Muscle of leg (tissue), 11 donors: ENCODE measurements around the gene RACGAP1. TPM values are rescaled to one million over a fixed set of nuclear protein-coding genes. Genes with fewer than 3 reads are reported as not detected.
A peak's percentile ranks its signal among the peaks of the same experiment; 100 is the strongest.

ENCODE experiments used
- DNase-seq: peaks from one replicate; pipeline ENCODE4 v3.0.0; 2013
- H3K27ac ChIP-seq: one replicate; pipeline ENCODE4 v1.5.1; 2013; ENCODE audit warnings: mild to moderate bottlenecking, low read length, control low read depth
- H3K27me3 ChIP-seq: one replicate; pipeline ENCODE4 v1.6.1; 2013; ENCODE audit warnings: low read length; ENCODE audit not compliant: control insufficient read depth, insufficient read depth
- H3K36me3 ChIP-seq: one replicate; pipeline ENCODE4 v1.6.1; 2013; ENCODE audit warnings: low read length; ENCODE audit not compliant: control insufficient read depth, insufficient read depth
- H3K4me1 ChIP-seq: one replicate; pipeline ENCODE4 v1.6.1; 2013; ENCODE audit warnings: low read length; ENCODE audit not compliant: control insufficient read depth, insufficient read depth
- H3K4me3 ChIP-seq: one replicate; pipeline ENCODE4 v1.5.1; 2013; ENCODE audit warnings: low read length, control low read depth
- H3K9me3 ChIP-seq: replicated peaks from 2 replicates; pipeline ENCODE4 v1.6.1; 2013; ENCODE audit warnings: low read depth, low read length; ENCODE audit not compliant: control insufficient read depth
- whole genome bisulfite sequencing: methylation state at CpG from one replicate; pipeline ENCODE4 v1.1.5; 2013; ENCODE audit warnings: missing lambda C conversion rate; ENCODE audit not compliant: insufficient coverage; 5-methylcytosine and 5-hydroxymethylcytosine counted together
- polyA plus RNA-seq, 8 donors: library from polyadenylated mRNA; unstranded; fragments of 120-200 nt; gene quantifications; one replicate each; pipeline versions ENCODE4 v1.2.1 to v1.2.3, GENCODE V29; 2013; ENCODE audit warnings: inconsistent platforms in 1 of 8, low replicate concordance in 1 of 8; ENCODE audit not compliant: insufficient read length in 8 of 8, insufficient read depth in 1 of 8
- total RNA-seq: library from RNA; stranded (reverse); fragments of 120-200 nt; gene quantifications from one replicate; pipeline ENCODE4 v1.2.4, GENCODE V29; 2013

The RACGAP1 gene
- total and polyA plus RNA-seq, 9 donors = 21.3 to 40.7 (median 28.8) TPM

DNA sequence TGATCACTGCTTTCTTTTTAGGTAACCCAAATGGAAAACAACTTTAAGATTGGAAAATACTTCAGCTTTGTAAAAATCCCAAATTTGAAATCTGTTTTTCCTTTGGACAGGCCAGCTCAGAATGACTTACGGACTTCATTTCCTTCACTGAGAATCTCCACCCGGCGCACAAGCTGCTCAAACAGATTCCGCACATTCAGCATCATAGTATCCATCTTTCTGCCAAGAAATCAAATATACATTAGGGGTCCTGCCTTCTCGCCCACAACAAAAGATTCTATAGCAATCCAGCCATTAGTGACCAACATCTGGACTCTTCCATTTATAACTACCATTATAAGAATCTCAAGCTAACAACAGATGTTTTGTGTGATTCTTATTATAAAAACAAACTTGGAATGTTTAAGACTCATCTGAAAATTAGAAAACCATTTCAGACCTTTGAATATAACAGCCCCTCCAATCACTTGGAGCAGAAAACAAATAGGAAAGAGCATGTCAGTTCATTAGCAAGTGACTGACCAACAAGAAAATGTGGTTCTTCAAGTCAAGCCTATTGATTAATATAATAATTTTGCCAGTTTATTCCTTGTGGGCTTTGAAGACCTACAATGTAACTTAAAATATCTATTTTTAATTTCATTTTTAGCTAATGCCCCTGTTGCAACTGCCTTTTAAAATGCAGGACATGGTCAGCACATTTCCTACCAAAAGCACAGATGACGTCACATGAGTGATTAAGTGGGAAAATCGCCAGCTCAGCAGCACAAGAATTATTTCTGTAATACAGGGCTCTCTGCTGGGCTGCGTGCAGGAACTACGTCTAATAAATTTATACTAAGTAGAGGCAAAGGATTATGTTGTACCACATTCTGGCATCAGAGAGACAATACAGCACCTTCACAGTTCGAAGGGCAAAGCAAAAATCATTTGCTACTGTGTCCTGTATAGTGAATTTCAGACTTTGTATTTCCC, 8.5 kb downstream of the RACGAP1 start:
- no peaks in the 10 kb centered on the region for H3K9me3 ChIP-seq
- no peaks in the 10 kb centered on the region for H3K27me3 ChIP-seq
- peak overlapping the region; percentile 91 for H3K27ac ChIP-seq
- peaks cover 7% of the 10 kb centered on the region for H3K4me1 ChIP-seq
- H3K4me3 ChIP-seq = no peak overlapping the region
- WGBS = 26% methylated on average over 5 of the region's 10 CpGs
- H3K36me3 ChIP-seq = peaks cover 6% of the 10 kb centered on the region
- peak; percentile 95 for DNase-seq

DNA sequence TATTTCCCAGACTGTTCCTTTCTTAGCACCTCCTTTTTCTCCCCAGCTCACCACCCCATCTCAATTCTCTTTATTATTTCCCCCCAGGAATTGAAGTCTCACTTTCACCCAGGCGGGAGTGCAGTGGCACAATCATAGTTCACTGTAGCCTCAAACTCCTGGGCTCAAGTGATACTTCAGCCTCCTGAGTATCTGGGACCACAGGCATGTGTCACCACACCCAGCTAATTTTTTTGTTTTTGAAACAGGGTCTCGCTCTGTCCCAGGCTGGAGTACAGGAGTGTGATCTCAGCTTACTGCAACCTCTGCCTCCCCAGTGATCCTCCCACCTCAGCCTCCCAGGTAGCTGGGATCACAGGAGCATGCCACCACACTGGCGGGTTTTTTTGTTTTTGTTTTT, 11.0 kb downstream of the RACGAP1 start:
- Histone ChIP-seq H3K27me3 (no peaks in the 10 kb centered on the region), H3K9me3 (no peaks in the 10 kb centered on the region), H3K36me3 (peaks cover 6% of the 10 kb centered on the region), H3K4me1 (peaks cover 5% of the 10 kb centered on the region), H3K4me3 (no peak overlapping the region), H3K27ac (no peak overlapping the region)
- no peak for DNase-seq
- 89% methylated on average over 2 of the region's 3 CpGs for WGBS

- no peaks in the 10 kb centered on the region for H3K9me3 ChIP-seq
- 66% methylated on average over 2 of the region's 2 CpGs for WGBS
- H3K4me3 ChIP-seq = no peak overlapping the region
- H3K36me3 ChIP-seq = peaks cover 6% of the 10 kb centered on the region
- H3K27me3 ChIP-seq = no peaks in the 10 kb centered on the region
- peaks cover 5% of the 10 kb centered on the region for H3K4me1 ChIP-seq
- H3K27ac ChIP-seq = no peak overlapping the region
- no peak for DNase-seq
These were observed 11.7 kb downstream of the RACGAP1 start for GRCh38 chr12:50013361-50014147.

DNA sequence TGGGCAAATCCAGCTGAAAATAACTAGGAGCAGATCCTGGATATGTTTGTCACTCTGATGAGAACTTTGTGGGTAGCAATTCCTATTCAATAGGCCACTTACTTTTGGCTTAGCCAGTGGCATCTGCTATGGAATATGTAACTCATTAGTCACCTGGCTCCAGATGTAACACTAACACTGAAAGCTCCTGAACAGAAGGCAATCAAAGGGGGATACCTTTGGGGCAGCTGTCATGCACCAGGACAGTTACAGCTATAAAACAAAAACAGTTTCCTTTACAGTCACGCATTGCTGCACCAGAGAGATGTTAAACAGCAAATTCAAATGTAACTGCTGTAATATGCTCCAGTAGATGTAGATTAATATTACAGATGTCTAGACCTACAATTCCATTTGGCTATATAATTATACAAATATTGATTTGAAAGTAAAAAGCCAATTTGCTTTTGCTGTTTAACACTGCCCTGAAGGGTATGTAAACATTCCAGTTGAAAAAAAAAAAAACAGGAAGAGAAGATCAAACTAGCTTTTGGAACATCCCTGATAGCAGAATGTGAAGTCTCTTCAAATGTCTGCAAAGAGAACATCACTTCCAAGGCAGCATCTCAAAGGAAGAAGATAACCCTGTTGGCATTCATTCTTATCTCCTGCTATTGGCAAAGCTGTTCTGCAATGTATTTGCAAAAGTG, 18.4 kb downstream of the RACGAP1 start:
- no peak overlapping the region for H3K4me3 ChIP-seq
- H3K27me3 ChIP-seq = no peaks in the 10 kb centered on the region
- no peaks in the 10 kb centered on the region for H3K9me3 ChIP-seq
- DNase-seq = peak; percentile 22
- WGBS = no CpG with 5 or more reads among the region's 1 CpG
- H3K4me1 ChIP-seq = no peaks in the 10 kb centered on the region
- peaks cover 13% of the 10 kb centered on the region for H3K36me3 ChIP-seq
- no peak overlapping the region for H3K27ac ChIP-seq

GRCh38 chr12:50006280-50006679, 19.0 kb downstream of the RACGAP1 start:
- no peak overlapping the region for H3K4me3 ChIP-seq

GRCh38 chr12:50005175-50005574, 20.1 kb downstream of the RACGAP1 start:
- H3K36me3 ChIP-seq = peaks cover 25% of the 10 kb centered on the region
- no peaks in the 10 kb centered on the region for H3K4me1 ChIP-seq
- no peak overlapping the region for H3K27ac ChIP-seq
- H3K27me3 ChIP-seq = no peaks in the 10 kb centered on the region
- no peaks in the 10 kb centered on the region for H3K9me3 ChIP-seq
- WGBS = no CpG with 5 or more reads among the region's 3 CpGs
- DNase-seq = peak; percentile 38
- H3K4me3 ChIP-seq = no peak overlapping the region

More at GRCh38 chr12:50006280-50006679, 19.0 kb downstream of the RACGAP1 start:
- WGBS = 88% methylated on average over 4 of the region's 7 CpGs
- no peak for DNase-seq
- no peak overlapping the region for H3K27ac ChIP-seq
- H3K9me3 ChIP-seq = no peaks in the 10 kb centered on the region
- peaks cover 17% of the 10 kb centered on the region for H3K36me3 ChIP-seq
- no peaks in the 10 kb centered on the region for H3K4me1 ChIP-seq
- no peaks in the 10 kb centered on the region for H3K27me3 ChIP-seq

DNA sequence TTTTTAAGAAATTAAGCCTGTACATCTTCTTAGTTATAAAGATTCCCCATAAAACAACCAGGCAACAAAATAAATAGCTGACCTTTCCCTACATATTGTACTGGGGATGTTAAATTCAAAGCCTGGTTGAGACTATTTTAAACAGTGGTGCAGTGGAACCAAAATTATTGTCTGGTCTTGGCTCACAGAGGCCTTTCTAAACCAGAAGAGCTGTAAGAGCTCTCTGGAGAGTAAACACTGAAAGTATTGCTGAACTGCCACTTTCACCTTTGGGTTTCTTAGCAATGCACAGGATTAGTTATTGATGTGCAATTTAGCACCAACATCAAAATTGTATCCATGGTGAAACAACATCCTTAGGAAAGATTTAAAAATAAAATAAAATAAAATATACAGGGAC, 20.6 kb downstream of the RACGAP1 start:
- no peaks in the 10 kb centered on the region for H3K27me3 ChIP-seq
- no peak overlapping the region for H3K4me3 ChIP-seq
- no peaks in the 10 kb centered on the region for H3K9me3 ChIP-seq
- no peak for DNase-seq
- H3K27ac ChIP-seq = no peak overlapping the region
- peaks cover 25% of the 10 kb centered on the region for H3K36me3 ChIP-seq
- H3K4me1 ChIP-seq = no peaks in the 10 kb centered on the region

- H3K4me3 ChIP-seq = no peak overlapping the region
- no CpG with 5 or more reads among the region's 2 CpGs for WGBS
These were observed 21.7 kb downstream of the RACGAP1 start for GRCh38 chr12:50003595-50003994.

DNA sequence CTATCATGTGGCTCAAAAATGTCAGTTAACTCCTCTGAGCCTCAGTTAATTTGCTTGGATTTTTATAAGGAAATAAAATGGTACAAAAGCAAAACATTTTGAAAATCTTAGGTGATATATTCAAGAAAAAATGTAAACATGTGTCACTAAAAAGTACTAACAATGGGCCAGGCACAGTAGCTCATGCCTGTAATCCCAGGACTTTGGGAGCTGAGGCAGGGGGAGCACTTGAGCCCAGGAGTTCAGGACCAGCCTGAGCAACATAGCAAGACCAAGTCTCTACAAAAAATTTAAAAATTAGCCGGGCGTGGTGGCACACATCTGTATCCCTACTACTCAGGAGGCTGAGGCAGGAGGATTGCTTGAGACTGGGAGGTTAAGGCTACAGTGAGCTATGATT, 26.8 kb downstream of the RACGAP1 start:
- Histone ChIP-seq H3K27ac (no peak overlapping the region), H3K9me3 (no peaks in the 10 kb centered on the region), H3K4me3 (no peak overlapping the region), H3K4me1 (no peaks in the 10 kb centered on the region), H3K36me3 (peaks cover 57% of the 10 kb centered on the region), H3K27me3 (no peaks in the 10 kb centered on the region)
- WGBS = no CpG with 5 or more reads among the region's 2 CpGs
- DNase-seq = no peak

More at GRCh38 chr12:50003595-50003994, 21.7 kb downstream of the RACGAP1 start:
- Histone ChIP-seq H3K9me3 (no peaks in the 10 kb centered on the region), H3K27me3 (no peaks in the 10 kb centered on the region), H3K27ac (no peak overlapping the region), H3K36me3 (peaks cover 32% of the 10 kb centered on the region), H3K4me1 (no peaks in the 10 kb centered on the region)
- DNase-seq = no peak

GRCh38 chr12:49990273-49990672, 35.0 kb downstream of the RACGAP1 start:
- no peaks in the 10 kb centered on the region for H3K27me3 ChIP-seq
- no peak overlapping the region for H3K4me3 ChIP-seq
- no peaks in the 10 kb centered on the region for H3K9me3 ChIP-seq
- H3K36me3 ChIP-seq = peaks cover 49% of the 10 kb centered on the region
- no peak overlapping the region for H3K27ac ChIP-seq
- peaks cover 3% of the 10 kb centered on the region for H3K4me1 ChIP-seq
- WGBS = no CpG with 5 or more reads among the region's 4 CpGs
- DNase-seq = no peak
